Measurements from ENCODE around the gene IER2.

The IER2 gene

GRCh38 chr19:13127051-13127450 lies 23.2 kb upstream of the IER2 start:
- no peak overlapping the region for H3K4me3 ChIP-seq (ENCODE audit: low read depth, low read length)
- TF ChIP-seq, protein P1, sequence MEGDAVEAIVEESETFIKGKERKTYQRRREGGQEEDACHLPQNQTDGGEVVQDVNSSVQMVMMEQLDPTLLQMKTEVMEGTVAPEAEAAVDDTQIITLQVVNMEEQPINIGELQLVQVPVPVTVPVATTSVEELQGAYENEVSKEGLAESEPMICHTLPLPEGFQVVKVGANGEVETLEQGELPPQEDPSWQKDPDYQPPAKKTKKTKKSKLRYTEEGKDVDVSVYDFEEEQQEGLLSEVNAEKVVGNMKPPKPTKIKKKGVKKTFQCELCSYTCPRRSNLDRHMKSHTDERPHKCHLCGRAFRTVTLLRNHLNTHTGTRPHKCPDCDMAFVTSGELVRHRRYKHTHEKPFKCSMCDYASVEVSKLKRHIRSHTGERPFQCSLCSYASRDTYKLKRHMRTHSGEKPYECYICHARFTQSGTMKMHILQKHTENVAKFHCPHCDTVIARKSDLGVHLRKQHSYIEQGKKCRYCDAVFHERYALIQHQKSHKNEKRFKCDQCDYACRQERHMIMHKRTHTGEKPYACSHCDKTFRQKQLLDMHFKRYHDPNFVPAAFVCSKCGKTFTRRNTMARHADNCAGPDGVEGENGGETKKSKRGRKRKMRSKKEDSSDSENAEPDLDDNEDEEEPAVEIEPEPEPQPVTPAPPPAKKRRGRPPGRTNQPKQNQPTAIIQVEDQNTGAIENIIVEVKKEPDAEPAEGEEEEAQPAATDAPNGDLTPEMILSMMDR (IDR thresholded peaks at IDR 0.05; ENCODE audit: low read depth, low read length, missing control alignments): no peak
- in situ Hi-C loops (cut with HindIII; ENCODE audit: low sequenced_read_pairs): no loop called here
- DNase-seq (ENCODE audit: low read depth): no peak

DNA sequence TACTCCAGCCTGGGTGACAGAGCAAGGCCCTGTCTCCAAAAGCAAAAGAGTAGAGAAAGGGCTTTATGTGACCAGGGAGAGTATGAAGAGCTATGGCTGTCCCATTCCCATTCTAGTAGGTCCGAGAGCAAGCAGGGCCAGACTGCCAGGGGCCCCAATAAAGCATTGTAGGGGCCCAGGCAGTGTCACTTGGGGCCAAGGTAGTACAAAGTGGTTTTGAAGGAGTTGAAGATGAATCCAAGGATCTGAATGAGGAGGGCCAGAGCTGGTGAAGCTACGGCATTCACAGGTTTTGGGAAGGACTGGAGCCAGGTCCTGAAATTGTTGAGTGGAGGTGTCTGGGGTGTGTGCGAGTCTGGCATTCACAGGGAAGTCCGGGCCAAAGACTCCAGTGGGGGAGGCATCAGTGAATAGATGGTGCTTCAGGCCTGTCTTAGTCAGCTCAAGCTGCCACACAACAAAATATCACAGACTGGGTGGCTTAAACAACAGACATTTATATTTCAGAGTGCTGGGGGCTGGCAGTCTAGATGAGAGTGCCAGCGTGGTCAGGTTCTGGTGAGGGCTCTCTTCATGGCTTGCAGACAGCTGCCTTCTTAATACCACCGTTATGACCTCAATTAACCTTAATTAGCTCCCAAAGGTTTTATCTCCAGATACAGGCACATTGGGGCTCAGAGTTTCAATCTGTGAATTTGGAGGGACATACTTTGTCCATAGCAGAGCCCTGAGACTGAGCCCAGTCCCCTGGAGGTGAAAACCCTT lies 22.2 kb upstream of the IER2 start:
- TF ChIP-seq, protein P1 (IDR thresholded peaks at IDR 0.05; ENCODE audit: low read depth, low read length, missing control alignments): no peak
- H3K4me3 ChIP-seq (ENCODE audit: low read depth, low read length): no peak overlapping the region
- no peak for DNase-seq (ENCODE audit: low read depth)
- in situ Hi-C loops (cut with HindIII; ENCODE audit: low sequenced_read_pairs): no loop called here

- no peak overlapping the region for H3K4me3 ChIP-seq (ENCODE audit: low read depth, low read length)
- no peak for DNase-seq (ENCODE audit: low read depth)
- in situ Hi-C loops (cut with HindIII; ENCODE audit: low sequenced_read_pairs): no loop called here
- TF ChIP-seq, protein P1 (IDR thresholded peaks at IDR 0.05; ENCODE audit: low read depth, low read length, missing control alignments): no peak
Measured at GRCh38 chr19:13128583-13128982, 21.6 kb upstream of the IER2 start.

GRCh38 chr19:13129384-13129783 lies 20.8 kb upstream of the IER2 start:
- in situ Hi-C loops (cut with HindIII; ENCODE audit: low sequenced_read_pairs): no loop called here
- no peak for DNase-seq (ENCODE audit: low read depth)
- H3K4me3 ChIP-seq (ENCODE audit: low read depth, low read length): no peak overlapping the region
- TF ChIP-seq, protein P1 (IDR thresholded peaks at IDR 0.05; ENCODE audit: low read depth, low read length, missing control alignments): no peak

GRCh38 chr19:13130886-13131490 lies 19.2 kb upstream of the IER2 start:
- DNase-seq (ENCODE audit: low read depth): no peak
- H3K4me3 ChIP-seq (ENCODE audit: low read depth, low read length): no peak overlapping the region
- TF ChIP-seq, protein P1 (IDR thresholded peaks at IDR 0.05; ENCODE audit: low read depth, low read length, missing control alignments): no peak
- in situ Hi-C loops (cut with HindIII; ENCODE audit: low sequenced_read_pairs): no loop called here

- in situ Hi-C loops (cut with HindIII; ENCODE audit: low sequenced_read_pairs): no loop called here
- DNase-seq (ENCODE audit: low read depth): no peak
- TF ChIP-seq, protein P1 (IDR thresholded peaks at IDR 0.05; ENCODE audit: low read depth, low read length, missing control alignments): no peak
- H3K4me3 ChIP-seq (ENCODE audit: low read depth, low read length): no peak overlapping the region
Measured at GRCh38 chr19:13132471-13133180, 17.6 kb upstream of the IER2 start.

Measured in astrocyte of the cerebellum (primary cell).